Muscle of back (tissue), 13 donors: ENCODE measurements around the gene ACO2. TPM values are rescaled to one million over a fixed set of nuclear protein-coding genes. Genes with fewer than 3 reads are reported as not detected.
"Not testable (repeated sequence)": the region's sequence is repeated elsewhere in the genome, so short reads cannot be mapped to it uniquely, and the experiment has no call there.

Experiments
- DNase-seq, 3 donors: peaks; one replicate each; pipeline versions ENCODE4 v3.0.0 to v3.0.0-alpha.2; 2013
- long read RNA-seq, 9 donors: transcript quantifications; one replicate each; lab custom pipeline, GENCODE V29; 2026
- polyA plus RNA-seq, 10 donors: library from polyadenylated mRNA; unstranded; fragments of 120-200 nt; gene quantifications; one replicate each; pipeline ENCODE4 v1.2.1, GENCODE V29; 2013; ENCODE audit not compliant: insufficient read length in 10 of 10

The ACO2 gene
- 100 to 1,000 TPM in 7 of 10 donors, 10 to 100 TPM in 3; 82.7 to 111 (median 106) TPM for polyA plus RNA-seq
- long read RNA-seq, donor 1, transcript ACO2-201 (18 exons, 2,741 nt), result major isoform, 18 of 35 reads
- long read RNA-seq, donor 1, partial matches to known transcripts, result 16 of 35 reads
- long read RNA-seq, donor 1, other reads (novel, unspliced or antisense), result 0 of 35 reads
- long read RNA-seq, donor 2, transcript ACO2-201 (18 exons, 2,741 nt), result major isoform, 13 of 23 reads
- long read RNA-seq, donor 2, partial matches to known transcripts, result 10 of 23 reads
- long read RNA-seq, donor 2, other reads (novel, unspliced or antisense), result 0 of 23 reads
- long read RNA-seq, donor 3, result 0 reads
- long read RNA-seq, donor 4, transcript ACO2-201 (18 exons, 2,741 nt), result major isoform, 13 of 18 reads
- long read RNA-seq, donor 4, partial matches to known transcripts, result 5 of 18 reads
- long read RNA-seq, donor 4, other reads (novel, unspliced or antisense), result 0 of 18 reads
- long read RNA-seq, donor 5, transcript ACO2-201 (18 exons, 2,741 nt), result major isoform, 12 of 34 reads
- long read RNA-seq, donor 5, partial matches to known transcripts, result 22 of 34 reads
- long read RNA-seq, donor 5, other reads (novel, unspliced or antisense), result 0 of 34 reads
- long read RNA-seq, donor 6, transcript ACO2-201 (18 exons, 2,741 nt), result major isoform, 19 of 49 reads
- long read RNA-seq, donor 6, partial matches to known transcripts, result 30 of 49 reads
- long read RNA-seq, donor 6, other reads (novel, unspliced or antisense), result 0 of 49 reads
- long read RNA-seq, donor 7, transcript ACO2-201 (18 exons, 2,741 nt), result major isoform, 16 of 28 reads
- long read RNA-seq, donor 7, partial matches to known transcripts, result 12 of 28 reads
- long read RNA-seq, donor 7, other reads (novel, unspliced or antisense), result 0 of 28 reads
- long read RNA-seq, donor 8, transcript ACO2-201 (18 exons, 2,741 nt), result major isoform, 5 of 11 reads
- long read RNA-seq, donor 8, partial matches to known transcripts, result 5 of 11 reads
- long read RNA-seq, donor 8, other reads (novel, unspliced or antisense), result 0 of 11 reads
- long read RNA-seq, donor 9, partial matches to known transcripts, result 0 of 4 reads
- long read RNA-seq, donor 9, other reads (novel, unspliced or antisense), result 0 of 4 reads

GRCh38 chr22:41468381-41469217 is at the start of gene ACO2, which contains the start of gene PHF5A:
Gene ACO2, plus strand, starts transcription at chr22:41469117. Its CDS starts 30 bp downstream, at chr22:41469147.
Gene PHF5A, minus strand, starts transcription at chr22:41468692. Its CDS starts 39 bp downstream, at chr22:41468653.
- DNase-seq, result peak; percentile 98 to 99 (median 99)

GRCh38 chr22:41425660-41426365 is 43.1 kb upstream of the ACO2 start:
- DNase-seq, result no peak

GRCh38 chr22:41429232-41429950 is 39.5 kb upstream of the ACO2 start:
- DNase-seq, result no peak

- no peak for DNase-seq
These were observed 39.0 kb upstream of the ACO2 start for GRCh38 chr22:41429951-41430332.

GRCh38 chr22:41431656-41432055 is 37.3 kb upstream of the ACO2 start:
- DNase-seq, result no peak

GRCh38 chr22:41433480-41433879 is 35.4 kb upstream of the ACO2 start:
- not testable (repeated sequence) for DNase-seq

GRCh38 chr22:41434361-41435003 is 34.4 kb upstream of the ACO2 start:
- not testable (repeated sequence) for DNase-seq

GRCh38 chr22:41435560-41435959 is 33.4 kb upstream of the ACO2 start:
- DNase-seq, result no peak

- no peak for DNase-seq
These were observed 32.4 kb upstream of the ACO2 start for GRCh38 chr22:41436322-41437113.

- no peak for DNase-seq
These were observed 31.7 kb upstream of the ACO2 start for GRCh38 chr22:41437198-41437597.

GRCh38 chr22:41440511-41440910 is 28.4 kb upstream of the ACO2 start:
- DNase-seq, result not testable (repeated sequence)

- DNase-seq, result no peak
These were observed 26.6 kb upstream of the ACO2 start for GRCh38 chr22:41442240-41442792.

- DNase-seq, result peak; percentile 98 to 99 (median 99)
These were observed 24.4 kb upstream of the ACO2 start for GRCh38 chr22:41444360-41445128.

GRCh38 chr22:41445129-41446056 is 23.5 kb upstream of the ACO2 start:
- DNase-seq, result peak in 2 of 3 donors; percentile 33 to 59

GRCh38 chr22:41446057-41446501 is 22.8 kb upstream of the ACO2 start:
- DNase-seq, result no peak
